H1 (cell line): ENCODE measurements around the gene TUBGCP2. TPM values are rescaled to one million over a fixed set of nuclear protein-coding genes. Genes with fewer than 3 reads are reported as not detected.

Experiments used
- CHD2 ChIP-seq: IDR thresholded peaks from 2 replicates; pipeline ENCODE4 v1.6.1; 2012; ENCODE audit warnings: low read length, improper control_type of control experiment
- KDM1A ChIP-seq: fragments of 200-600, 300-600 bp; sonication (generic); IDR thresholded peaks from 2 replicates; pipeline ENCODE4 v1.7.1; 2016; ENCODE audit warnings: mild to moderate bottlenecking, low read length, borderline replicate concordance
- SIX5 ChIP-seq: IDR thresholded peaks from 2 replicates; pipeline ENCODE4 v1.6.1; 2011; ENCODE audit warnings: mild to moderate bottlenecking, low read depth, low read length
- SRF ChIP-seq: IDR thresholded peaks from 2 replicates; pipeline ENCODE4 v1.6.1; 2011; ENCODE audit warnings: mild to moderate bottlenecking, low read depth, low read length, moderate library complexity
- polyA plus RNA-seq, 7 experiments: library from polyadenylated mRNA; depleted of rRNA in 3 of 7; stranded (reverse) in 5 of 7; unstranded in 2 of 7; fragments of >200 nt in 5 of 7; fragments of 200-250 nt in 2 of 7; gene quantifications; 1 replicate in 5 of 7; 2 replicates in 1 of 7; 4 replicates in 1 of 7; pipeline versions ENCODE4 v1.2.1 to v1.2.3, GENCODE V29; 2011 to 2013; ENCODE audit warnings: missing spikeins in 2 of 7, mixed read lengths in 2 of 7
- total RNA-seq: library from RNA; stranded (reverse); fragmentation: NEBNext Ultra II Directional; extraction: Animal tissue kit (Norgen Biotek cat#: 25700); gene quantifications from 2 replicates; pipeline ENCODE4 v1.2.1, GENCODE V29; 2021
- TF ChIP-seq, protein P1 (sequence below): IDR thresholded peaks from 2 replicates; pipeline ENCODE4 v1.6.1; 2012; ENCODE audit warnings: inconsistent platforms
- TF ChIP-seq, protein P2 (sequence below): IDR thresholded peaks from 2 replicates; pipeline ENCODE4 v1.6.1; 2012; ENCODE audit warnings: inconsistent platforms

TUBGCP2 gene
- total and polyA plus RNA-seq, 2 of the 8 experiments (the other 6 are each of a cell fraction or from before 2014, with no cell fraction given), result 34.9 to 51.9 TPM

DNA sequence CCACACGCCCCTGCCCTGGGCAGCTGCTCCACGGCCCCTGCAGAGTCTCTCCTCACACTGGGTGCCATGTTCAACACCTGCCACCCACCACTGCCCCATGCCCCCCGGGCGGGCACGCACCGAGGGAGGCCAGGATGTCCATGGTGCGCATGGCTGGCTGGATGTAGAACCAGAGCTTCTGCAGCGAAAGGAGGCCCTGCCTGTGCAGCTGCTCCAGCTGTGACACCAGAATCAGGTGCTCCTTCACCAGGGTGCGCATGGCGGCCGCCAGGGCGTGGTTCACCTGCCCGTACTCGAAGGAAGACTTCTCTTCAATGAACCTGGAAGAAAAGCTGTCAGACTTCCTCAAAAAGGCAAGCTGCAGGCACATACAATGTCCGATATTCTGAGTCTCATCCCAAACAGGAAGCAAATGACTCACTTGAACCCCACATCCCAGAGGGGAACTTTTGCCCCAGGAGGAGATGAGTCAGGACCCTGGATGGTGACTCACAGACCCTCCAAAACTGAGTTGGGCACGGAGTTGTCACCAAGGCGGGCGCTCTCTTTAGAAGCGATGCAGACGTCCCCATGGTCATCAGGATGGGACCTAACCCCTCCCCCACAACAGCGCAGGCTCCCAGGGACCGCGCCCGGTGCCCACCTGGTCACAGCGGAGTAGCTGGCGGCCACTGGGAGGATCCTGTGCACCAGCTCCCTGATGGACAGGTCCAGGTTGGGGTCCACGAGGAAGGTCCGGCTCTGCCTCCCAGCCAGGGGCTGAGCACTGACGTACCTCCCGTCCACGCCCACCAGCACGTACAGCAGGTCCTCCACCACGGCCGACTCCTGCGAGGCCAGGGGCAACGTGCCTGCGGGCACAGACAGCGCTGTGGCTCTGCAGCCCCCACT lies 15.5 kb downstream of the TUBGCP2 start (continued):
- TF ChIP-seq SRF, result no peak
- TF ChIP-seq CHD2, result no peak
- TF ChIP-seq SIX5, result no peak
- TF ChIP-seq KDM1A, result no peak
- TF ChIP-seq, protein P1, sequence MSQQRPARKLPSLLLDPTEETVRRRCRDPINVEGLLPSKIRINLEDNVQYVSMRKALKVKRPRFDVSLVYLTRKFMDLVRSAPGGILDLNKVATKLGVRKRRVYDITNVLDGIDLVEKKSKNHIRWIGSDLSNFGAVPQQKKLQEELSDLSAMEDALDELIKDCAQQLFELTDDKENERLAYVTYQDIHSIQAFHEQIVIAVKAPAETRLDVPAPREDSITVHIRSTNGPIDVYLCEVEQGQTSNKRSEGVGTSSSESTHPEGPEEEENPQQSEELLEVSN, result no peak
- TF ChIP-seq, protein P2, sequence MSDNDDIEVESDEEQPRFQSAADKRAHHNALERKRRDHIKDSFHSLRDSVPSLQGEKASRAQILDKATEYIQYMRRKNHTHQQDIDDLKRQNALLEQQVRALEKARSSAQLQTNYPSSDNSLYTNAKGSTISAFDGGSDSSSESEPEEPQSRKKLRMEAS, result no peak
- TF ChIP-seq, all 59 proteins: peak for 0
